HEK293T (cell line): Measurements from ENCODE around the gene FAM151A.

Experiments
- CTCF ChIA-PET: fragments of 350-600 bp; formaldehyde crosslinking; extraction: SDS; loops from one replicate; lab custom pipeline; 2021; ENCODE audit warnings: antibody characterized with exemption, inconsistent platforms; lab: Yijun Ruan, JAX
- POLR2A ChIA-PET: fragments of 350-600 bp; formaldehyde crosslinking; extraction: SDS; loops from one replicate; lab custom pipeline; 2020; ENCODE audit warnings: antibody characterized with exemption, inconsistent platforms; lab: Yijun Ruan, JAX
- DNase-seq: peaks from one replicate; pipeline ENCODE4 v3.0.0; 2012; ENCODE audit warnings: mixed read lengths; ENCODE audit errors: extremely low spot score
- ARNT ChIP-seq: fragments of 450-650 bp; IDR thresholded peaks from 2 replicates; pipeline ENCODE4 v1.6.1; 2017; ENCODE audit warnings: mild to moderate bottlenecking
- BHLHE40 ChIP-seq: fragments of 450-650 bp; IDR thresholded peaks from 2 replicates; pipeline ENCODE4 v1.6.1; 2016; ENCODE audit warnings: mild to moderate bottlenecking, moderate library complexity, borderline replicate concordance
- CTBP1 ChIP-seq: fragments of 450-650 bp; IDR thresholded peaks from 2 replicates; pipeline ENCODE4 v1.6.1; 2016; ENCODE audit warnings: borderline replicate concordance
- ELF4 ChIP-seq: fragments of 450-650 bp; IDR thresholded peaks from 2 replicates; pipeline ENCODE4 v1.6.1; 2017; ENCODE audit warnings: antibody characterized with exemption
- FOXA1 ChIP-seq: fragments of 450-650 bp; IDR thresholded peaks from 2 replicates; pipeline ENCODE4 v1.6.1; 2016; ENCODE audit warnings: mild to moderate bottlenecking
- FOXK2 ChIP-seq: fragments of 450-650 bp; IDR thresholded peaks from 2 replicates; pipeline ENCODE4 v1.6.1; 2016; ENCODE audit warnings: mild to moderate bottlenecking
- FOXM1 ChIP-seq: fragments of 450-650 bp; IDR thresholded peaks from 2 replicates; pipeline ENCODE4 v1.6.1; 2017; ENCODE audit warnings: mild to moderate bottlenecking, borderline replicate concordance
- HDGF ChIP-seq: fragments of 450-650 bp; IDR thresholded peaks from 2 replicates; pipeline ENCODE4 v1.6.1; 2017; ENCODE audit warnings: antibody characterized with exemption, borderline replicate concordance
- L3MBTL2 ChIP-seq: fragments of 450-650 bp; conservative IDR thresholded peaks from 2 replicates; pipeline ENCODE4 v1.6.1; 2016; ENCODE audit warnings: mild to moderate bottlenecking
- LEF1 ChIP-seq: fragments of 450-650 bp; IDR thresholded peaks from 2 replicates; pipeline ENCODE4 v1.6.1; 2017; ENCODE audit warnings: mild to moderate bottlenecking, borderline replicate concordance
- NFRKB ChIP-seq: fragments of 450-650 bp; IDR thresholded peaks from 2 replicates; pipeline ENCODE4 v1.6.1; 2016; ENCODE audit warnings: mild to moderate bottlenecking, moderate library complexity
- PKNOX1 ChIP-seq: fragments of 450-650 bp; IDR thresholded peaks from 2 replicates; pipeline ENCODE4 v1.6.1; 2016
- SP1 ChIP-seq: fragments of 450-650 bp; IDR thresholded peaks from 2 replicates; pipeline ENCODE4 v1.6.1; 2017
- SUZ12 ChIP-seq: fragments of 450-650 bp; IDR thresholded peaks from 2 replicates; pipeline ENCODE4 v1.6.1; 2016; ENCODE audit warnings: mild to moderate bottlenecking
- TARDBP ChIP-seq: fragments of 450-650 bp; IDR thresholded peaks from 2 replicates; pipeline ENCODE4 v1.6.1; 2016
- ZNF384 ChIP-seq: fragments of 450-650 bp; IDR thresholded peaks from 2 replicates; pipeline ENCODE4 v1.6.1; 2016

Gene FAM151A

GRCh38 chr1:54652168-54652567 lies 28.8 kb upstream of the FAM151A start:
- TF ChIP-seq TARDBP: no peak
- no peak for TF ChIP-seq BHLHE40
- no peak for TF ChIP-seq SUZ12
- no peak for TF ChIP-seq FOXK2
- no peak for TF ChIP-seq ELF4
- no peak for TF ChIP-seq ZNF384
- TF ChIP-seq NFRKB: no peak
- no peak for TF ChIP-seq HDGF
- TF ChIP-seq SP1: no peak
- no peak for TF ChIP-seq ARNT
- ChIA-PET POLR2A (no interaction called here), CTCF (no interaction called here)
- no peak for DNase-seq

- CTCF ChIA-PET: no interaction called here
- TF ChIP-seq FOXA1: no peak
- TF ChIP-seq TARDBP: no peak
- no peak for TF ChIP-seq NFRKB
- TF ChIP-seq ELF4: no peak
- TF ChIP-seq LEF1: no peak
- no peak for TF ChIP-seq SUZ12
- TF ChIP-seq L3MBTL2: no peak
- TF ChIP-seq SP1: no peak
- no peak for TF ChIP-seq ARNT
- TF ChIP-seq ZNF384: no peak
- no peak for TF ChIP-seq BHLHE40
- no peak for TF ChIP-seq FOXK2
- TF ChIP-seq PKNOX1: no peak
- no peak for TF ChIP-seq CTBP1
- TF ChIP-seq HDGF: no peak
- POLR2A ChIA-PET: no interaction called here
- peak; percentile 4 for DNase-seq
Observed at GRCh38 chr1:54651608-54652007, 28.3 kb upstream of the FAM151A start.

- CTCF ChIA-PET: no interaction called here
- POLR2A ChIA-PET: no interaction called here
- DNase-seq: no peak
- TF ChIP-seq ZNF384 (no peak), ELF4 (no peak), L3MBTL2 (no peak), PKNOX1 (no peak), TARDBP (no peak), HDGF (no peak), FOXA1 (no peak), LEF1 (no peak), CTBP1 (no peak), SUZ12 (no peak), BHLHE40 (no peak), FOXM1 (no peak), NFRKB (no peak)
Observed at GRCh38 chr1:54650417-54650816, 27.1 kb upstream of the FAM151A start.

GRCh38 chr1:54649921-54650320 lies 26.6 kb upstream of the FAM151A start:
- POLR2A ChIA-PET: no interaction called here
- TF ChIP-seq ELF4 (no peak), HDGF (no peak), LEF1 (no peak), PKNOX1 (no peak), FOXK2 (no peak), CTBP1 (no peak), SP1 (no peak), ZNF384 (no peak)
- CTCF ChIA-PET: no interaction called here
- peak; percentile 5 for DNase-seq

GRCh38 chr1:54649130-54649898 lies 26.0 kb upstream of the FAM151A start:
- DNase-seq: peak; percentile 9
- ChIA-PET CTCF (no interaction called here), POLR2A (no interaction called here)
- TF ChIP-seq FOXA1: no peak

GRCh38 chr1:54645806-54646676 lies 22.7 kb upstream of the FAM151A start:
- POLR2A ChIA-PET: no interaction called here
- DNase-seq: no peak
- TF ChIP-seq FOXA1: no peak
- TF ChIP-seq SUZ12: no peak
- no peak for TF ChIP-seq LEF1
- TF ChIP-seq CTBP1: no peak
- no peak for TF ChIP-seq ELF4
- no peak for TF ChIP-seq HDGF
- TF ChIP-seq SP1: no peak
- no peak for TF ChIP-seq PKNOX1
- TF ChIP-seq TARDBP: no peak
- TF ChIP-seq FOXM1: no peak
- TF ChIP-seq ARNT: no peak
- TF ChIP-seq FOXK2: no peak
- TF ChIP-seq L3MBTL2: no peak
- TF ChIP-seq ZNF384: no peak
- TF ChIP-seq BHLHE40: no peak
- no peak for TF ChIP-seq NFRKB
- CTCF ChIA-PET: no interaction called here
